OCI-LY1 (cell line): ENCODE results near the gene TRA2A.

Experiments
- H2AFZ ChIP-seq: fragments of 200-600 bp; sonication (generic), shearing (Covaris generic); 2 replicates; pipeline ENCODE4 v1.6.0; 2014; ENCODE audit warnings: antibody characterized with exemption, mild to moderate bottlenecking, low read length
- H3F3A ChIP-seq: fragments of 200-600 bp; sonication (generic), shearing (Covaris generic); 2 replicates; pipeline ENCODE4 v1.6.0; 2014; ENCODE audit warnings: mild to moderate bottlenecking, antibody characterized with exemption, low read length, moderate library complexity; ENCODE audit not compliant: insufficient read depth
- H3K27ac ChIP-seq: fragments of 200-600 bp; sonication (generic); 2 replicates; pipeline ENCODE4 v1.5.1; 2014; ENCODE audit warnings: low read length, mixed run types, mild to moderate bottlenecking, low read depth; ENCODE audit not compliant: poor library complexity, severe bottlenecking
- H3K27me3 ChIP-seq: fragments of 200-600 bp; sonication (generic); 2 replicates; pipeline ENCODE4 v1.6.0; 2014; ENCODE audit warnings: antibody characterized with exemption, mild to moderate bottlenecking, low read length, moderate library complexity; ENCODE audit not compliant: insufficient read depth
- H3K36me3 ChIP-seq: fragments of 200-600 bp; sonication (generic); 2 replicates; pipeline ENCODE4 v1.6.1; 2014; ENCODE audit warnings: mild to moderate bottlenecking, antibody characterized with exemption, low read length, moderate library complexity, mixed read lengths; ENCODE audit not compliant: insufficient read depth
- H3K4me1 ChIP-seq: fragments of 200-600 bp; sonication (generic); 2 replicates; pipeline ENCODE4 v1.5.1; 2014; ENCODE audit warnings: mild to moderate bottlenecking, low read length, moderate library complexity; ENCODE audit not compliant: insufficient read depth, severe bottlenecking
- H3K4me2 ChIP-seq: fragments of 200-600 bp; sonication (generic), shearing (Covaris generic); 2 replicates; pipeline ENCODE4 v1.6.1; 2014; ENCODE audit warnings: low read length
- H3K4me3 ChIP-seq: fragments of 200-600 bp; sonication (generic); 2 replicates; pipeline ENCODE4 v1.5.1; 2014; ENCODE audit warnings: low read length, low read depth, mild to moderate bottlenecking, mixed read lengths; ENCODE audit not compliant: poor library complexity, severe bottlenecking
- H3K79me2 ChIP-seq: fragments of 200-600 bp; shearing (Covaris generic); 2 replicates; pipeline ENCODE4 v1.6.1; 2016; ENCODE audit warnings: mixed run types, low read length, mixed read lengths; ENCODE audit not compliant: insufficient read depth
- H3K9ac ChIP-seq: fragments of 200-600 bp; sonication (generic), shearing (Covaris generic); 2 replicates; pipeline ENCODE4 v1.6.1; 2014; ENCODE audit warnings: mild to moderate bottlenecking, low read length, mixed read lengths
- H3K9me2 ChIP-seq: fragments of 200-600 bp; sonication (generic), shearing (Covaris generic); 2 replicates; pipeline ENCODE4 v1.6.1; 2014; ENCODE audit warnings: low read depth, mild to moderate bottlenecking, low read length, mixed read lengths
- H3K9me3 ChIP-seq: fragments of 200-600 bp; shearing (Covaris generic); 2 replicates; pipeline ENCODE4 v1.6.1; 2014; ENCODE audit warnings: low read length, mixed read lengths
- H4K20me1 ChIP-seq: fragments of 200-600 bp; sonication (generic), shearing (Covaris generic); 2 replicates; pipeline ENCODE4 v1.6.0; 2016; ENCODE audit warnings: mild to moderate bottlenecking, low read length; ENCODE audit not compliant: insufficient read depth
- CTCF ChIP-seq: fragments of 200-600 bp; sonication (generic), shearing (Covaris generic); IDR thresholded peaks from 2 replicates; pipeline ENCODE4 v1.5.1; 2017; ENCODE audit warnings: mild to moderate bottlenecking, antibody characterized with exemption, low read length, moderate library complexity, mixed read lengths
- EZH2 ChIP-seq: fragments of 200-600 bp; sonication (generic), shearing (Covaris generic); IDR thresholded peaks from 2 replicates; pipeline ENCODE4 v1.8.0; 2017; ENCODE audit warnings: borderline replicate concordance, mixed run types, mild to moderate bottlenecking, antibody characterized with exemption, low read length, moderate library complexity, mixed read lengths

Gene TRA2A

GRCh38 chr7:23486002-23486773, 45.6 kb downstream of the TRA2A start:
- Histone ChIP-seq H3K4me1 (peaks cover 8% of the 10 kb centered on the region), H3K79me2 (no peaks in the 10 kb centered on the region), H3K27me3 (no peaks in the 10 kb centered on the region), H3F3A (0 out of 2 replicates have a peak, but pooled peaks cover 5% of the 10 kb centered on the region), H3K27ac (no peak overlapping the region), H3K36me3 (no peaks in the 10 kb centered on the region), H4K20me1 (no peaks in the 10 kb centered on the region), H2AFZ (no peak overlapping the region), H3K9ac (no peak overlapping the region), H3K9me3 (no peaks in the 10 kb centered on the region), H3K4me2 (no peak overlapping the region), H3K4me3 (no peak overlapping the region), H3K9me2 (no peaks in the 10 kb centered on the region)
- TF ChIP-seq CTCF, result no peak
- no peak for TF ChIP-seq EZH2

GRCh38 chr7:23482686-23483085, 49.1 kb downstream of the TRA2A start:
- Histone ChIP-seq H3F3A (0 out of 2 replicates have a peak, but pooled peaks cover 14% of the 10 kb centered on the region), H3K27me3 (no peaks in the 10 kb centered on the region), H3K27ac (no peak overlapping the region), H3K9ac (no peak overlapping the region), H3K36me3 (no peaks in the 10 kb centered on the region), H3K4me3 (no peak overlapping the region), H3K4me2 (no peak overlapping the region), H3K9me3 (no peaks in the 10 kb centered on the region), H2AFZ (no peak overlapping the region), H3K4me1 (peaks cover 13% of the 10 kb centered on the region), H3K9me2 (no peaks in the 10 kb centered on the region), H3K79me2 (no peaks in the 10 kb centered on the region; the same call in 1 of the 2 replicates), H4K20me1 (no peaks in the 10 kb centered on the region)
- TF ChIP-seq CTCF (no peak), EZH2 (no peak)

DNA sequence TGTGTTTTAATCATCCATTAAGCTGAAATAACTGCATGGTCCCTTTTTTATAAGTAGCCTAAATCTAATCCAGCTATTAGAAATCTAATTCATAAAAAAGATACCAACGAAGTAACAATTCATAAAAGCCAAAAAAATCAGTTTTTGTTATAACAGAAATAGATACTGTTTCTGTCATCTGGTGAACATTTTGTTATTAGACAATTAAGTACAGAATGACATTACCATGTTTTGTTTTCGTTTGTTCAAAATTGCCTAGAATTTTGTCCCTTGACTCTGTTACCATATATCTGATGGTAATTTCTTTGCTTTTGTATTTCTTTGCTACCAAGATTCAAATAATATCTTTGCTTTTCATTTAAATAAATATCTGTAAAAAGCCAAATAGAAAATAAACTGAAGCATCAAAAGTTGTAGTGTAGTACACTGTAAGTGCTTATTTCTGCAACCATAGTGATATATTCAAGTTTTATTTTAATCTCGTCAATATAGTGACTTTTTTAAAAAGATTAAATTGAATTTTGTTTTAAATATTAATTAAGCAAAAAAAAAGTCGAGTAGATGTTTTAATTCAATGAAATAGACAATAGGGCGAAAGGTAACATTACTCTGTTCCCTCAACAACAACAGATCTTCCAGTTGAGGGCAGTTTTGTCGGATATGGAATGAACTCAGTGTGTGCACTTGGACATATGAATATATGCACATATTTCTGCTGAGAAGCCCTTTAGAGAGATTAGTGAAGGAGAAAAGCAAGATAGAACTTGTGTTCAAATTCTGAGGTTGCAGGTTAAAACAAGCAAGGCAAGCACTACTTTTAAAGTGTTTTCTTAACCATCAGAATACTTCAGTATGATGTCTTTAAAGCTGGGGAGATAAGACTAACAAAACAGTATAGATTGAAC, 53.6 kb downstream of the TRA2A start:
- H3K4me2 ChIP-seq, result 0 out of 2 replicates have a peak overlapping the region, but pooled peaks have one; percentile 1
- H3K27ac ChIP-seq, result peak overlapping the region; percentile 27
- H3K79me2 ChIP-seq, result peaks cover 21% of the 10 kb centered on the region
- no peak overlapping the region for H2AFZ ChIP-seq
- H3K4me1 ChIP-seq, result peaks cover 42% of the 10 kb centered on the region
- H3F3A ChIP-seq, result 0 out of 2 replicates have a peak, but pooled peaks cover 11% of the 10 kb centered on the region
- H3K9me2 ChIP-seq, result no peaks in the 10 kb centered on the region
- H3K9me3 ChIP-seq, result no peaks in the 10 kb centered on the region
- H3K36me3 ChIP-seq, result no peaks in the 10 kb centered on the region
- TF ChIP-seq CTCF (no peak), EZH2 (no peak)
- H3K27me3 ChIP-seq, result no peaks in the 10 kb centered on the region
- H3K4me3 ChIP-seq, result no peak overlapping the region
- H3K9ac ChIP-seq, result no peak overlapping the region
- no peaks in the 10 kb centered on the region for H4K20me1 ChIP-seq
